Hepatocyte (in vitro differentiated cells): ENCODE results near the gene MAPK11. TPM values are rescaled to one million over a fixed set of nuclear protein-coding genes. Genes with fewer than 3 reads are reported as not detected.

ENCODE experiments used
- DNase-seq: peaks from one replicate; pipeline ENCODE4 v3.0.0-alpha.2; 2016; ENCODE audit warnings: low spot score
- H2AFZ ChIP-seq: fragments of 200-600 bp; sonication (generic); 2 replicates; pipeline ENCODE4 v1.6.0; 2016; ENCODE audit warnings: antibody characterized with exemption, mild to moderate bottlenecking
- H3K27ac ChIP-seq: fragments of 200-600 bp; sonication (generic); 2 replicates; pipeline ENCODE4 v1.5.1; 2016; ENCODE audit warnings: mild to moderate bottlenecking
- H3K27me3 ChIP-seq: fragments of 200-600 bp; sonication (generic); 2 replicates; pipeline ENCODE4 v1.6.1; 2016
- H3K36me3 ChIP-seq: fragments of 200-600 bp; sonication (generic); replicated peaks from 2 replicates; pipeline ENCODE4 v1.5.1; 2016; ENCODE audit warnings: low read depth; ENCODE audit not compliant: insufficient read depth
- H3K4me1 ChIP-seq: fragments of 200-600 bp; sonication (generic); 2 replicates; pipeline ENCODE4 v1.5.1; 2016; ENCODE audit warnings: mild to moderate bottlenecking, moderate library complexity; ENCODE audit not compliant: insufficient read depth
- H3K4me2 ChIP-seq: fragments of 200-600 bp; sonication (generic); 2 replicates; pipeline ENCODE4 v1.6.0; 2016
- H3K4me3 ChIP-seq: fragments of 200-600 bp; sonication (generic); 2 replicates; pipeline ENCODE4 v1.5.1; 2016; ENCODE audit warnings: mild to moderate bottlenecking
- H3K79me2 ChIP-seq: fragments of 200-600 bp; sonication (generic); 2 replicates; pipeline ENCODE4 v1.6.0; 2017; ENCODE audit warnings: mild to moderate bottlenecking
- H3K9me2 ChIP-seq: fragments of 200-600 bp; sonication (generic); replicated peaks from 2 replicates; pipeline ENCODE4 v1.6.0; 2017; ENCODE audit warnings: mild to moderate bottlenecking; ENCODE audit not compliant: insufficient read depth
- H3K9me3 ChIP-seq: fragments of 200-600 bp; sonication (generic); 2 replicates; pipeline ENCODE4 v1.5.1; 2016; ENCODE audit warnings: low read depth, mild to moderate bottlenecking
- H4K20me1 ChIP-seq: fragments of 200-600 bp; sonication (generic); 2 replicates; pipeline ENCODE4 v1.6.0; 2016; ENCODE audit warnings: mild to moderate bottlenecking; ENCODE audit not compliant: insufficient read depth, poor library complexity, severe bottlenecking
- CTCF ChIP-seq: fragments of 200-600 bp; sonication (generic); IDR thresholded peaks from 2 replicates; pipeline ENCODE4 v1.5.1; 2016; ENCODE audit warnings: antibody characterized with exemption, mild to moderate bottlenecking; ENCODE audit not compliant: poor library complexity
- EZH2 ChIP-seq: fragments of 200-600 bp; sonication (generic); IDR thresholded peaks from 2 replicates; pipeline ENCODE4 v1.6.1; 2016; ENCODE audit warnings: antibody characterized with exemption, mild to moderate bottlenecking, borderline replicate concordance
- EZH2phosphoT487 ChIP-seq: fragments of 200-600 bp; sonication (generic); IDR thresholded peaks from one replicate; pipeline ENCODE4 v1.6.1; 2018; ENCODE audit warnings: antibody characterized with exemption, mild to moderate bottlenecking, low read depth, moderate library complexity; ENCODE audit not compliant: unreplicated experiment, severe bottlenecking
- WGBS: methylation state at CpG from one replicate; pipeline ENCODE4 v1.1.6; 2016; ENCODE audit warnings: low lambda C conversion rate; ENCODE audit errors: missing lambda C conversion rate; 5-methylcytosine and 5-hydroxymethylcytosine counted together
- polyA plus RNA-seq: library from polyadenylated mRNA; unstranded; fragments of >200 nt; fragmentation: Nextera tagmentation; extraction: Ambion mirVana; gene quantifications from 2 replicates; pipeline ENCODE4 v1.2.1, GENCODE V29; 2016
- total RNA-seq: library from RNA; depleted of rRNA; stranded (reverse); fragments of >200 nt; gene quantifications from 2 replicates; pipeline ENCODE4 v1.2.3, GENCODE V29; 2014

The MAPK11 gene
- total and polyA plus RNA-seq, 2 experiments from 2014 or later = 1.1 to 2.3 TPM

GRCh38 chr22:50260801-50261614, 9.2 kb downstream of the MAPK11 start:
- H3K36me3 ChIP-seq = no peaks in the 10 kb centered on the region
- H3K27ac ChIP-seq = peak overlapping the region; percentile 53
- under 1% methylated on average over 50 of the region's 92 CpGs for WGBS
- peak; percentile 74 for DNase-seq
- no peaks in the 10 kb centered on the region for H3K9me3 ChIP-seq
- TF ChIP-seq CTCF (no peak), EZH2 (no peak), EZH2phosphoT487 (no peak)
- peak overlapping the region; percentile 93 for H3K4me2 ChIP-seq
- H3K79me2 ChIP-seq = no peaks in the 10 kb centered on the region
- peak overlapping the region; percentile 19 for H2AFZ ChIP-seq
- no peaks in the 10 kb centered on the region for H4K20me1 ChIP-seq
- no peaks in the 10 kb centered on the region for H3K4me1 ChIP-seq
- no peaks in the 10 kb centered on the region for H3K9me2 ChIP-seq
- peaks cover 6% of the 10 kb centered on the region for H3K27me3 ChIP-seq
- peak overlapping the region; percentile 26 for H3K4me3 ChIP-seq

- DNase-seq = no peak
- Histone ChIP-seq H2AFZ (peak overlapping the region; percentile 19), H3K4me3 (peak overlapping the region; percentile 26), H3K4me2 (peak overlapping the region; percentile 93), H4K20me1 (no peaks in the 10 kb centered on the region), H3K9me3 (no peaks in the 10 kb centered on the region), H3K4me1 (no peaks in the 10 kb centered on the region), H3K27me3 (peaks cover 6% of the 10 kb centered on the region), H3K9me2 (no peaks in the 10 kb centered on the region), H3K36me3 (no peaks in the 10 kb centered on the region), H3K79me2 (no peaks in the 10 kb centered on the region), H3K27ac (no peak overlapping the region)
- TF ChIP-seq CTCF (no peak), EZH2 (no peak), EZH2phosphoT487 (no peak)
- 31% methylated on average over 8 of the region's 11 CpGs for WGBS
Observed at GRCh38 chr22:50260434-50260800, 9.8 kb downstream of the MAPK11 start.

GRCh38 chr22:50259302-50259701, 10.9 kb downstream of the MAPK11 start:
- no peak for TF ChIP-seq CTCF
- TF ChIP-seq EZH2phosphoT487 = no peak
- TF ChIP-seq EZH2 = no peak
- Histone ChIP-seq H3K79me2 (no peaks in the 10 kb centered on the region), H3K9me3 (no peaks in the 10 kb centered on the region), H3K9me2 (no peaks in the 10 kb centered on the region), H4K20me1 (no peaks in the 10 kb centered on the region), H3K4me1 (no peaks in the 10 kb centered on the region), H3K27ac (no peak overlapping the region), H3K27me3 (peaks cover 6% of the 10 kb centered on the region), H3K4me3 (no peak overlapping the region), H3K36me3 (no peaks in the 10 kb centered on the region), H2AFZ (no peak overlapping the region), H3K4me2 (no peak overlapping the region)
- DNase-seq = no peak
- 95% methylated on average over 14 of the region's 15 CpGs for WGBS
